HG02981 (cell line): ENCODE measurements around the gene ATP8B1.

Experiments
- ATAC-seq: cut with Tn5 transposase; IDR thresholded peaks from one replicate; pipeline ENCODE4 v1.9.1; 2021; ENCODE audit warnings: mild to moderate bottlenecking, moderate library complexity; ENCODE audit not compliant: unreplicated experiment

ATP8B1 gene

DNA sequence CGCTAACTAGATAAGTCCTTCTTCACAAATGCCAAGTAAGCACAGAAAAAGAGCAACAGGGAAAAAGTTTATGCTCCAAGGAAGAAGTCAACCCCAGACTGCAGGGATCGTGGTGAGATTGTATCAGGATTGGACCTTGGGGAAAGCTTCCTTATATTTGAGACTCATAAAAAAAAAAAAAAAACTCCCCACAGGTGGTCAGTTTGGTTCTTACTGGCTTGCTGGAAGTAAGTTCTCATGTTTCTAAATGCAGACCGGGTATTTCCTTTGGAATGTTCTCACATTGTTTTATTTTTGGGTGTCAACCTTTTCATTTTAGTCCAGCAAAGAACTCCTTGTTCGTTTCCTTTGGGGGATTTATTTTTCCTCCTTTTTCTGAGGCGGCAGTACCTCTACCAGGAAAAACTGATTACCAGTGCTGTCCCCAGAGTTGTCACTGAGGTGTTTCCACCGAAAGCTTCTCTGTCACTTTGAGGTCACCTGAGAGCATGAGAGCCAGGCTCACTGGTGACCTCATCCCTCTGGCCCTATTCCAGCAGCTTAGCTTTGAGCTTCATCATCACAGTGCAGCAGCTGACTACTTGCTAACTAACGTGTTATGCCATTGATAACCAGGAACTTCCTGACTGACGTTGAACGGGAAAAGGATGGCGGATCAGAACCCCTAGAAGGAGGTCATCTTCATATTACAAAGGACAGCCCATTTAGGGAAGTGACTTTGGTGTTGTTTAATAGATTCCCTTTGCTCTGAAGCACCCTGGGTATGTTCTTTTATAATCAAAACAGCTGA, 16.8 kb upstream of the ATP8B1 start:
- ATAC-seq = peak; percentile 87

DNA sequence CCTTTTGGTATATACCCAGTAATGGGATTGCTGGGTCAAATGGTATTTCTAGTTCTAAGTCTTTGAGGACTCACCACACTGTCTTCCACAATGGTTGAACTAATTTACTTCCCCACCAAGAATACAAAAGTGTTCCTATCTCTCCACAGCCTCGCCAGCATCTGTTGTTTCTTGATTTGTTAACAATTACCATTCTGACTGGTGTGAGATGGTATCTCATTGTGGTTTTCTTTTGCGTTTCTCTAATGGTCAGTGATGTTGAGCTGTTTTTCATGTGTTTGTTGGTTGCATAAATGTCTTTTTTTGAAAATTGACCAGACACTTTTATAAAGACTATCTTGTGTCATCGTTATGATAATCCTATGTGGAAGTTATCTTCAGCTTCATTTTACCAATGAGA, 16.0 kb upstream of the ATP8B1 start:
- ATAC-seq = no peak

DNA sequence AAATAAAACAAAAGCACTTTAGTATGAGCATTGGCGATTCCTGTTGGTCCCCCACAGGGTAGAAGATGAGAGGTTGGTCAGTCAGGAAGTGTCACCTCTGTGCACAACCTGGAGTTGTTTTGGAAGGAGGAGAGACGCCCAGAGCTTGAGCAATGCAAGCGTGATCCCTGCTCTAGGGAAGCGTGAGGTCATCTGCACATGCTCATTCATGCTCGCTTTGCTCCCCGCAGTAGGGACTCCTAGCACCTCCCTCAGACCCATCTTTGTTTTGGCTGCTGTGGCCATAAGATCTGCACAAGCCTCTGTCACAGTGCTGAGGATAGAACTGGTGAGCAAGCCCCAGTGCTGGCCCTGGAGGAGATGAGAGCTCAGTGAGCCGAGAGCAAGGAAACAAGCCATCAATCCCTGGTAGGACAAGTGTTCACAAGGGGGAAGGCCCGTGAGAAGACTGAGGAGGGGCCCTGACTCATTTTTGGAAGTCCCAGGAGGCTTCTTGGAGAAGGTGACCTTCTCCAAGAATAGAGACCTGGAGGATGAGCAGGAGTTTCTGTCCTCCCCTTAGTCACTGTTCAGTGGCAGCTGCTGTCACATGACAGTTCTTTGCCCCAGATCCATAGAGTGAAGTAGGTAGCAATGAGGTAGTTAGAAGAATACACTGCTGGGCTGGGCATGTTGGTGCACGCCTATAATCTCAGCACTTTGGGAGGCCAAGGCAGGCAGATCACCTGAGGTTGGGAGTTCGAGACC, 13.3 kb upstream of the ATP8B1 start:
- no peak for ATAC-seq

DNA sequence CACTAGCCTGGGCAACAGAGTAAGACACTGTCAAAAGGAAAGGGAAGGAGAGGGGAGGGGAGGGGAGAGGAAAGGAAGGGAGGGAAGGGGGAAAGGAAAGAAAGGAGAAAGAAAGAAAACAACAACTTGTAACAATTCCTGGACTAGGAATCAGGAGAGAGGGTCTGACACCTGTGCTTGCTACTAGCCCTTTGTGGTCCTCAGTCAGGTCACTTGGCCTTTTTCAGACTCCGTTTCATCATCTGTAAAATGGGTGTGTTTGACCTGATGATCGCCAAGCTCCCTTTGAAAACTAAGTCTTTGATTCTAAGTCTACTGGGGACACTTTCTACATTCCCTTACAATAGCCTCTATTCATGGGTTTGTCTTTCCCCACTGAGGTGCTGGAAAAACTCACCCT, 11.4 kb upstream of the ATP8B1 start:
- ATAC-seq = no peak

DNA sequence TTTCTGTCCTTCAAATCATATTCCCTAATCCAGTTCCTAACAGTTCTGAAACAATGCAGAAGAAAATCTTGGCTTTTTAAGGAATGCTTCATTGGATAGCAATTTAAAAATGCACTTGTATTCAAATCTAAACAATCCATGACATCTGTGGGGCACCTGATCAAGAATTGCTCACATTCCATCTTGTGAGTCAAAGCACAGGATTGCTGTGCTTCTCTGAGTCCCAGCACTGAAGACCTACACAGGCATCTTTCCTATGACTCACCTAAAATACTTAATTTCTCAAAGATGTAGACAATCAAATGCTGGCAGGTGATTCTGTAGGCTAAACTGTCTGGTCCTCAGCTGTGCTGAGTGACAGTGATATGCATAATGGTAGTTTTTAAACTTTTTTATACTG, 10.1 kb upstream of the ATP8B1 start:
- ATAC-seq = no peak

DNA sequence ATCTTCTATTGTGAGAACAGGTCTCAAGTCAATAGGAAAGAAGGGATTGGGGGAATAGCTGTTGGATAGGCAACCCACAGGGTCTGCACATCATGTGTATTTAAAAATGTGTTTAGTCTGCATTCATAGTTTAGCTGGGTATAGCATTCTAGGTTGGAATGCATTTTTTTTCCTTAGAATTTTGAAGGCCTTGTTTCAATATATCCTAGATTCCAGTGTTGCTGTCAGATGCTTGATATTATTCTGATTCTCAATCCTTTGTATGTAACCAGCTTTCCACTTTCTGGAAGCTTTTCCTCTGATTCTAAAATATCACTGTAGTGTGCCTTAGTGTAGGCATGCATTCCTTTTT, 9.0 kb upstream of the ATP8B1 start:
- no peak for ATAC-seq

DNA sequence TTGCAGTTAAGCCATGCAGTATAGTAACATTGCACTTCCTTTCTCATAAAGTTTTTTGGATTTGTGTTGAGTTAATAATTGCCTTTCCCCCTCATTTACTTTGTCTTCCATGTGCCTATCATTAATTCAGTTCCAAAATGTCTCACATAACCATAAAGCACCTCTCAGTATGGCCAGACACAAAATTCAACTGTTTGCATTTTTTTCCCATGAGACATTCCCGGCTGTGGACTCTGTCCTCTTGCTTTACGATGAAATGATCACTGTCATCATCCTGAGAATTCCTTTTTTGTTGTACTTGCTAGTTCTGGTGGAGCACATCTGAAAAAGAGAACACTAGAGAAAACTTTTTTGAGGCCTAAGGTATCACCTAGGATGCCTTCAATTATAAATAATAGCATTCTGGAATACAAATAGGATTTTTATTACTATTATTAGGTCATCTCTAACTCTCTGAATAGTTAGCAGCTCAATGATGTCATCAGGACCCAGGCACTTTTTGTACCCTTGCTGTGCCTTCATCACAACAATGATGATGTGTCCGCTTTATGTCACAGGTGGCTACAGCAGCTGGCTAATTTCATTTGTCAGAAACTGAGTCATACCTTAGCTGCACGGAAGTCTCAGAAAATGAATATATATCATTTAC, 8.5 kb upstream of the ATP8B1 start:
- no peak for ATAC-seq

DNA sequence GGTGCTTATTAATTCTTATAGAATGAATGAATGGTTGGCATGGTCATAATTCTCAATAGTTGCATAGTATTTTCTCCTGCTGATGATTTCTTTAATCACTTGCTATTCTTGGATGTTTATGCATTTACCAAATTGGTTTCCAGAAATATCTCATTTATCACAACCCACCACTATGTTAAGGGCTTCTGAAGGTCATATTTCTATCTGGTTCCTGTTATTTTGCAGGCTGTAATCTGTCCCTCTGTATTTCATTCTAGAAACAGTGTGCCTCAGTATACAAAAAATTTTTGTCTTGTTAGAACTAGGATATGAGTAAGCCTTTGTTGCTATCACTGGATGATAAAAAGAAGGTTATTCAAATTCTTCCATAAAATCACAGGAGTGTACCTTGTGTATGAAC, 6.1 kb upstream of the ATP8B1 start:
- no peak for ATAC-seq

DNA sequence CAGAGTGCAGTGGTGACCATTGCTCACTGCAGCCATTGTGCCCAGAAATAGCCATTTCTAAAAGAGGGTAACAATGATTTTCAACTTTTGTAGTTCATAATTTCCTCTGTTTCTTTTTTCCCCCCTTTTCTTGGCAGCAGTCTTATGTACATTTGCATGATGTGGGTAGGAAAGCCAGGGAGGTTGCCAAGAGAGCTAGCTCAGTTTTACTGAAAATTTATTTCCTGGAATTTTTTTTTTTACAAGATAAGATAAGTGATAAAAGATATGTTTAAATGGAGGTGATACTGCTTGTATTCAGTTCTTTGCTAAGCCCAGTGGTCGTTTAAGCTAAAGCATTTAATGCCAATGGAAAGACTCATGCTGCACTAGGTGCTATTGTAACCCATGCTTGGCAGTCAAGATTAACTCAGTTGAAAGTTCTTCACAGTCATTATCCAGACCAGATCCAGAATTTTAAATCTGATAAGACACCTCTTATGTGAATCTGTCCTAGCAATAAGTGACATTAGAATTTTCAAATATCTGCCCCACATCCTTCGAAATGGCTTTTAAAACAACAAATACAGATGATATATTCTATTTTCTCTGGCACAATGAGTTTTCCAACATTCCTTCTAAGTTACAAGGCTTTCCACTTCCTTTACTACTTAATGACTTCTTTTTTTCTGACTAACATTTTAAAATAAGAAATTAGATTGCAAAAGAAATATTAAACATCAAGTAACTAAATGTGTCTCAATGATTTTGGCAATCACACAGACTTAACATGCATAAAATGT, 4.4 kb upstream of the ATP8B1 start:
- no peak for ATAC-seq

DNA sequence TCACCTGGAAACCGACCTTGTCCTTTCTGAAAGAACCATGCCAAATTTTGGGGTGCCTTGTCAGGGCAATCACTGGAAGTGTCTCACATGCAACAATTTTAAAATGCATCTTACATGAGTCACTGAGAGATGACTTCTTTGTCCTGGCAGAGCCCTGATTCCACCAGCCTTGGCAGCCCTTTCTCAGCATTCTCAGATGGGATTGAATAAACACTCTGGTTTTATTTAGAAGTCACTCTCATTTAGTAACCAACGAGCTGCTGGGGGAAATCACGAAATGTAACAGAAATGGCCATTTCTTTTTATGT, 3.8 kb upstream of the ATP8B1 start:
- no peak for ATAC-seq

DNA sequence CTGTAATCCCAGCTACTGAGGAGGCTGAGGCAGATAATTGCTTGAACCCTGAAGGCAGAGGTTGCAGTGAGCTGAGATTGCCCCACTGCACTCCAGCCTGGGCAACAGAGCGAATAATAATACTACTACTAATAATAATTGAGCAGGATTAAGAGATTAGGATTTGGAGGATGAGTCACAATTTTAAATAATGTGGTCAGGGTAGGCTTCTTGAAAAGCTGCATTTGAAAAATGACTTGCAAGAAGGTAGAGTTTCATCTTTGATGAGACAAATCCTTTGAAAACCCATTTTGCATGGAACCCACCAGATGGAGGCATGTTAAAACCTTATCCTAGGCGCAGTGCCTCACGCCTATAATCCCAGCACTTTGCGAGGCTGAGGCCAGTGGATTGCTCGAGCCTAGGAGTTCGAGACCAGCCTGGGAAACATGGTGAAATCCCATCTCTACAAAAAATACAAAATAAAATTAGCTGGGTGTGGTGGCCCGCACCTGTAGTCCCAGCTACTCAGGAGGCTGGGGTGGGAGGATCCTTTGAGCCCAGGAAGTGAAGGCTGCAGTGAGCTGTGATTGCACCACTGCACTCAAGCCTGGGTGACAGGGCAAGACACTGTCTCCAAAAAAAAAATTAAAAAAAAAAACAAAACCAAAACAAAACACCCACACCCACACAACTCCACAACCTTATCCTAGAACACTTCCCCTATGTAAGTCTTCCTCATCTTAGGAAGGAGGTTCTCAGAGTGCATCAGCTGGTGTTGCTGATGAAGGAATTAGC, 3.3 kb upstream of the ATP8B1 start:
- ATAC-seq = no peak

DNA sequence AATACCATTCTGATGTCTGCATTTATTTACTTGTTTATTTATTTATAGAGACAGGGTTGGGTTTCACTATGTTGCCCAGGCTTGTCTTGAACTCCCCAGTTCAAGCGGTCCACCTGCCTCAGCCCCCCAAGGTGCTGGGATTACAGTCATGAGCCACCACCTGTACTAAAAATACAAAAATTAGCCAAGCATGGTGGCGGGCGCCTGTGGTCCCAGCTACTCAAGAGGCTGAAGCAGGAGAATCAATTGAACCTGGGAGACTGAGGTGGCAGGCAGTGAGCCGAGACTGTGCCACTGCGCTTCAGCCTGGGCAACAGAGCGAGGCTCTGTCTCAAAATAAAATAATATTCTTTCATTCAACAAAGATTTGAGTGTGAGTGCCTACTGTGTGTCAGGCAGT, 2.0 kb upstream of the ATP8B1 start:
- no peak for ATAC-seq

DNA sequence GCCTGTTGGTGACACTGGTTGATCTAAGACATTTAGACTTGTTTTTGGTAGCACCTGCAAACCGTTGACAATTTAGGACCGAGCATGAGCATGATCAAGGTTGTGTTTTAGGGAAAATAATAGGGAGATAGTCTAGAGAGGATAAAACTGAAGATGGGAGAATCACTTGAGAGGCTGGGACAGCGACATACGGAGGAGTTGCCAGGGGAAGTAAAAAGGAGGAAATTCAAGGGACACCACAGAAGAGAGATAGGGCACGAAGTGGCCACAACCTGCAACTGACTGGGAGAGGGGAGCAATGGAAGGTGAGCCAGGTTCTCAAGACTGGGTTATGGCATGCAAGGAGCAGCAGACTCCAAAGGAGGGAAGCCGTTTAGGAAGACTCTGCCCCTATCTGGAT, 1.4 kb upstream of the ATP8B1 start:
- no peak for ATAC-seq

DNA sequence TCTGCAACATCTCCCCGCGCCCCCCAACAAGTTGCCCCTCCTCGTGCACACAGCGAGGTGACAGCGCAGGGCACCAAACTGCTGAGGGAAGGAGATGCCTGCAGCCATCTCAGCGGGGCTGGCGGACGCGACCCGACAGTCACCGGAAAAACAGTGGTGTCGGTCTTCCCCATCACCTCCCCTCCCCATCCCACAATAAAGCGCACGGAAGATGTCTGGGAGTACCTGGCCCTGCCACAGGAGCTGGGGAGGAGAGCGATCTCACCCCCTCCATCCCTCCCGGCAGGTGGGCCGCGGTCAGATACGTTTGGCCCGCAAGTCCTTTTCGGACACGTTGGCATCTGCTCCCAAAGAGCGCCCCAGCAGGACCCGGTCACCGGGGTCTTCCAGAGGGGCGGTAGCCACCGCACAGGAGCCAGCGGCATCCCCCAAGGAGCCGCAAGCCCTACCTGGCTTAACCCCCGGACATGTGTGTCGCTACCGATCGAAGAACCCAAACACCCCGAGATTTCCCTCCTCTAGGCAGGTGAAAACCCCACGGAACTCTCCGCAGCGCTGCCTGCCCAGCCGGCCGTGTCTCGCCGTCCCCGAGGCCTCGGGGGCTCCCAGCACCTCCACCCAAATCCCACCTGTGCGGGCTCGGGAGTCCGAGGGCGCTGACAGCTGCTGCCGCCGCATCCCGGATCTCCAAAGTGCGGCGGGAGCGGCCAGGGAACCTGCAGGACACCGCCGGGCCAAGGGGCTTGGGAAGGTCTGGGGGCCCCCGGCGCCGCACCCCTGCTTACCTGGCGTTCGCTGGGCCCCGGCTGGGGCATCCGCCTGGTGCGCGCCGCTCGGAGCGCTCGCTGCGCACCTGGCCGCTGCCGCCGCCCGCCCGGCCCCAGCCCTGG, 657 bp downstream of the ATP8B1 start:
- ATAC-seq = peak; percentile 45

DNA sequence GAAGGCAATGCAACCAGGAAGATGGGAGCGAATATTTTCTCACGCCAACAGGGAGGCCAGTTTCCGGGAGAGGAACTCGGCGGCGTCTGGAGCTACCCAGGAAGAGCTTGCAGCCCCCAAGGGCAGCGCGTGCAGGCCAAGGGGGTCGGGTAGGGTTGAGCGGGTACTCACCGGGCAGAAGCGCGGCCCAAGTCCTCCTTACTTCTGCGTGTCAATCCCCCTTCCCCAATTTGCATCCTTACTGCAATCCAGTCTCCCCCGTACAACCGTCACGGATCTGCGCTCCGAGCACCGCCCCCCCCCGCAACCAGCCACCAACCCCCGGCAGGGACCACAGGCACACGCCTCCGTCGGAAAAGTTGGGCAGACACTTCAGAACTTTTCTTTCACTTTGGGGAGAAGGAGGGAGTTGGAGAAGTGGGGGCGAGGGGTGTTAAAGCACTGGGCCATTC, 1.3 kb downstream of the ATP8B1 start:
- no peak for ATAC-seq

DNA sequence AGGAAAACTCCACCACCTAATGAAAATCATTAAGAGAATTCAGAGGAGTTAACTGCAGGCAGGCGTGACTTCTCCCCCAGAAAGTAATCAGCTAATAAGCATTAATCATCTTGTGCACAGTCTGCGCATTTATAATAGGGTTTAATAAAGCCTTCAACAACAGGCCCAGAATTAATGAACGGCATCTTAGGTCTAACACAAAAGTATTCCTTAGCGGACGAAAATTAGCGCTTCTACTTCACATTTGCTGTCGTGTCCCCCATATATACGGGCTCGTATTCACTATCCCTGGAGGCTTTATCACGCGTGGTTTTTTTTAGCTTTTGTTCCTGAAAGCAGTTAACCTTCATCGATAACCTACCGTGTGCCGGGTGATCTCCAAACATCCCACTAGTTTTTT, 1.8 kb downstream of the ATP8B1 start:
- ATAC-seq = no peak

DNA sequence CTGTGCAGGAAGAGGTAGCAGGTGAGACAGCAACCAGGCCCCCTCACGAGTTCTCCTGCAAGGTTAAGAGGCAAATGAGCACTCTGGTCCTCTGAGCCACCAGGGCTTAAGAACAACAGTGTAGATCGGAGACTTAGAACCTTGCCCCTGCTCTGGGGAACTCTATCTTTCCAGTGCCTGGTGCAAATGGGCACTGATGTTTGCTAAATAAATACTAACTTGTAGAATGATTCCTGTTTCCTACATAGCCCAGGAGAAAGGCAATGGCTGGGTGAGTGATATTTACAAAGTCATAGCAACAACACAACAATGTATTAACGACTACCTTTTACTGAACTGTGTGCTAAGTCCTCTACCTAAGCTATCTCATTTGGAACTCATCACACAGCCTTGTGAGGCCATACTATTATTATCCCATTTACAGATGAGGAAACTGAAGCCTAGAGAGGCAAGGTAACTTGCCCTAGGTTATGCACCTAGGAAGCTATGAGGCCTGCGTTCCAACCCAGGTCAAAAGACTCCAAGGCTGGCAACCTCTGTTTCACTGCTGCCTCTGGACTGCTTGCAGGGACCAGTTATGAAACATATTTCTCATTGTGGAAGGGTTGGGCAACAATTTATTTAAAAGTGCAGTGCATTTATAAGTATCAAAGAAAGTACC, 4.3 kb downstream of the ATP8B1 start:
- ATAC-seq = no peak

DNA sequence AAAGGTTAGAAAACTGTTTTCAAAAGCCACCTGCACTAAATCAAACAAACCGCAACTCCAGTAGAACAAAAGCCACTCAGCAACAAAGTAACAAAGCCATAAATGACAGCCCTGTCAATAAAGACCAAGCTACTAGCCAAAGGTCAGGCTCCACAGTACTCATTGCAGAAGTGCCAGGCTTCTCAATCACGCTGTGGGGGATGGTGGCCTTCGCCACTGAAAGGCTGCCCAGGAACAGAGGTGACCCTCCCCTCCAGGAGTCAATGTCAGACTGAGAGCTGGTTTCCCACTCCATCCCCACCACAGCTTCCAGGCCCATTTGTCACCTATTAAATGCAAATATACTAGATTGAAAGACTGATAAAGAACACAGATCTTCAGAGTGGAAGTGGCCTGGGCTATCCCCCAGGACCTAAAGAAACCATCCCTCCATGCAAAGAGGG, 5.9 kb downstream of the ATP8B1 start:
- no peak for ATAC-seq
